ENCODE data around the gene CDC16.
A peak's percentile ranks its signal among the peaks of the same experiment; 100 is the strongest.
"Not testable (repeated sequence)": the region's sequence is repeated elsewhere in the genome, so short reads cannot be mapped to it uniquely, and the experiment has no call there.

CDC16 gene

DNA sequence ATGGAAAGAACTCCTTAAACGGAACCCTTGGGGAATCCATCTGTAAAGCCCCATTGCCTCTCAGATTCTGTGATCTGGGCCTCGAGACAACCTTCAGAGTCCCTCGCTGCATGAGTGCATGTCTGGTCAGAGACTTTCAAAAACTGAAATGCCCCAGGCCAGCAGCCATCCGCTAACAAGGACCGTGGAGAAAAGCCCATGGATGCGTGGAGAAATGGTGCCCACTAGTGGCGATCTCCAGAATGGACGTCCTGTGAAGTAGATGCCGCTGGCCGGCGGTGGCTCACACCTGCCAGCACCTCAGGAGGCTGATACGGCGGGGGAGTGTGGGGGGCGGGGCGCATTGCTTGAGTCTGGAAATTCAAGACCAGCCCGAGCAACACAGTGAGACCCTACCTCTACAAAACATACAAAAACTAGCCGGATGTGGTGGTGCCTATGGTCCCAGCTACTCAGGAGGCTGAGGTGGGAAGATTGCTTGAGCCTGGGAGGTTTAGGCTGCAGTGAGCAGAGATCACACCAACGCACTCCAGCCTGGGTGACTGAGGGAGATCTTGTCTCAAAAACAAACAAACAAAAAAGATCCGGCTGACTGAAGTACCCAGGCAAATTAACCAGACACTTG, 7.9 kb upstream of the CDC16 start:
- DNase-seq: peak; percentile 63 to 97 (median 88)
- intact Hi-C loops (cut with DNase I): loop anchor here (1.0 to 5.0 kb wide), 3 partner anchors 190 to 406 kb away; no protein-coding TSS in a partner anchor

DNA sequence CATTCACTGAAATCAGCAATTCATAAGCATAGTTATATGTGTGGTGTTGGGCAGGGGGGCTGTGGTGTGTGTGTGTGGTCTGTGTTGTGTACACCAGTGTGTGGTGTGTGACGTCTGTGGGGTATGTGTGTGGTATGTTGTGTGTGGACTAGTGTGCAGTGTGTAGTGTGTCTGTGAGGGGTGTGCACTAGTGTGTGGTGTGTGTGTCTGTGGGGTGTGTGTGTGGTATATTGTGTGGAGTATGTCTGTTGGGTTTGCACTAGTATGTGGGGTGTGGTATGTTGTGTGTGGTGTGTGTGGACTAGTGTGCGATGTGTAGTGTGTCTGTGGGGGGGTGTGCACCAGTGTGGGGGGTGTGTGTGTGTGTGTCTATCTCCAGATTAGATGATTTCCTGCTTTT, 7.2 kb upstream of the CDC16 start:
- no peak for DNase-seq
- intact Hi-C loops (cut with DNase I): loop anchor here (2.0 to 5.0 kb wide), 2 partner anchors 190 to 407 kb away; no protein-coding TSS in a partner anchor

DNA sequence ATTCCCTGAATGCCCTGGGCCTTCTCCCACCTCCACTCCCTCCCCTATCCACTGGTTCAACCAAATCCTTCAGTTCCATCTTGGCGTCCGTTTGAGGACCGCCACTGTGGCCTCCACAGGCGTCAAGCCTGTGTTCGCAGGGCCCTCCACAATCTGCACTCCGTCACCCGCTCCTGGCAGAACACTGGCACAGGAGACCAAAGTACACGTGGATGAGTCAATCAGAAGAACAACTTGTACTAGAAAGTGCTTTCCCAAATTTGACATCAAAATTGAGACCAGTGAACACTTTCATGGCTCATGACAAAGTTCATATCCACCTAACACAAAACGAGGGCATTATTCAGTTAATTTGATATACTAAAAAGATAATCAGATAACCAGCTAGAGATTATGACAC, 6.5 kb upstream of the CDC16 start:
- no peak for DNase-seq
- intact Hi-C loops (cut with DNase I): loop anchor here (5.0 kb wide), 1 partner anchor 191 kb away; no protein-coding TSS in a partner anchor

DNA sequence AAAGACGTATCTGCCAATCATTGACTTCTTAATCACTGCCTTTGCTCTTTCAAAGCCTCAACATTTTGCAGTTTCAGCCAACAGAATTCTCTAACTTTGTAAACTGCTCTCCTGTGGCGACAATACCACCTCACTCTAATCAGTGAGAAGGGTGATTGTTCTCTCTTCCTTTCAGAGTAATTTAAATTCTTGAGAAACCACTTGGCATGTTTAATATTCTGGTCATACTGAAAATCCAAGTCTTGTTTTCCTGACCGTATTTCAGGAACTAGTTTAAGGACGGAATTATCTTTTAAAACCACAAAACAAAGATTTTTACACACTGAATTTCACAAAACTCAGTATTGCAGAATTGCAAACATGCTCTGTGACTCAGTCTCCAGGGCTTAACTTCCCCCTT, 5.2 kb upstream of the CDC16 start:
- no peak for DNase-seq
- intact Hi-C loops (cut with DNase I): loop anchor here (5.0 kb wide), 1 partner anchor 192 kb away; no protein-coding TSS in a partner anchor

DNA sequence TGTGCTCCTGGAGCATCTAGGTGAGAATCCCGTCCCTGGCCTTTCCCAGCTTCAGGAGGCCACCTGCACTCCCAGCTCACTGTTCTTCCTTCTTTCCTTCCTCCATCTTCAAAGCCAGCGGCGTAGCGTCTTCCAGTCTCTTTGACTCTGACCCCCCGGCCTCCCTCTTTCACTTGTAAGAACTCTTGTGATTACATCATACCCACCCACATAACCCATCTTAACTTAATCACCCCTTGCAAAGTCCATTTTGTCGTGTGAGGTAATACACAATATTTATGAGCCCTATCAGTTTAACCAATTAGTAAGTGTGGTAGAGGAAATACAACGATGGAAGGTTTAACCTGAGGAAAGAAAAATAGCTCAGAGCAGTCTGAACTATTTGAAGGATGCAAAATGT, 4.6 kb upstream of the CDC16 start:
- DNase-seq: no peak
- intact Hi-C loops (cut with DNase I): no loop called here

DNA sequence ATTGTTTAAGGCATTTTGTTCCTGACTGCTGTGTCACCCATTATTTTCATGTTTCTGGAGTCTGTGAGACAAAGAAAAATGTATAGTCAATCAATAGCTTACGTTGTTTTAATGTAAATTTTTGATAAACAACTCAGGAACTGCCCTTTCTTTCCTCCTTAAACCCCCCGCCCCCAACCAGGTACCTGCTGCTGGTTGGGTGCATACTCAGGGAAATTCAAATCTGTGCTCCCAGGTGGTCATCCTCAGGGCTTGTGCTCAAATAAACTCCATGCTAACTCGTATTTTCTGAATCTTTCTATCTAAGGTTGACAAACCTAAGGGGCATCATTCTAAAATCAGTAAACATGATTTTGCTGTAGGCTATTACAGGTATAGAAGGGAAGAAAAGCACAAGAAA, 4.1 kb upstream of the CDC16 start:
- intact Hi-C loops (cut with DNase I): no loop called here
- DNase-seq: no peak

DNA sequence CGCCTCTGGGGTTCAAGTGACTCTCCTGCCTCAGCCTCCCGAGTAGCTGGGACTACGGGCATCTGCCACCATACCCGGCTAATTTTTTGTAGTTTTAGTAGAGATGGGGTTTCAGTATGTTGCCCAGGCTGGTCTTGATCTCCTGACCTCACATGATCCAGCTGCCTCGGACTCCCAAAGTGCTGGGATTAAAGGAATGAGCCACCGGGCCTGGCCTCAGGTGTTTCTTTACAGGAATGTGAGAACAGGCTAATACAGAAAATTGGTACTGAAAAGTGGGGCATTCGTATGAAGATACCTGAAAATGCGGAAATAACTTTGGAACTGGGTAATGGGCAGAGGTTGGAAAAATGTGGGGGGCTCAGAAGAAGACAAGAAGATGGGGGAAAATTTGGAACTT, 2.8 kb upstream of the CDC16 start:
- DNase-seq: no peak
- intact Hi-C loops (cut with DNase I): no loop called here

DNA sequence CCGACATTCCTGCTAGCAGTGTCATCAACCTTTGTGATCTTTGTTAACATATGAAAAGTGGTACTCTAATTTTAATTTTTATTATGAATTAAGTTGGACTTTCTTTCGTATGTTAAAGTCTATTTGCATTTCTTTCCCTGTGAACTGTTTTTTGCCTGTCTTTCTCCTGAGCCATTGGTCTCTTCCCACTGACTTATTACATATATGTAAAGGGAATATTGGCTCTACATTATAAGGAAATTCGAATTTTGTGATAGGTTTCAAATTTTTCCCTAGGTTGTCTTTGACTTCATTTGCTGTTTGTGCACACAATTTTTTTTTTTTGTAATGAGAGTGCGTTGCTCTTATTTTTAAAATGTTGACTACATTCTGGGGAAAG, 442 bp upstream of the CDC16 start:
- DNase-seq: no peak
- intact Hi-C loops (cut with DNase I): loop anchor here (1.0 kb wide), 1 partner anchor 47 kb away; the partner anchor contains the start of gene UPF3A

DNA sequence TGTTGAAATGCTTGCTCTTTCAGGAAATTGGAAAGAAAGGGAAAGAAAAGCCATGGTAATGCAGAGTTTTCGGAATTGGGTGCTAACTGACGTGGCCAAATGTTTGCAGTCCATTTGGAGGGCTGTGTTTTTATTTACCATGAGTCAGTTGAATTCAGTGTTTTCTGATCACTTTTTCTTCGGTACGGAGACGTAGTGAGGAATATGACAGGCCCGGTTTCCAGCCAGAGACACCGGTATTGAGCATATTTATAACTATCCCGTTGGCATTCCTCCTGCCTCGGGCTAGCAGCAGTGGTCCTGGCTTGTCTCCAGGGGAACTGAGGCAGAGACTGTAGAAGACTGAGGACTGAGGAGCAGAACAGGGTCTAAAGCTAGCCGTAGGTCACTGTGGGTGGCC, 1.0 kb downstream of the CDC16 start:
- intact Hi-C loops (cut with DNase I): no loop called here

DNA sequence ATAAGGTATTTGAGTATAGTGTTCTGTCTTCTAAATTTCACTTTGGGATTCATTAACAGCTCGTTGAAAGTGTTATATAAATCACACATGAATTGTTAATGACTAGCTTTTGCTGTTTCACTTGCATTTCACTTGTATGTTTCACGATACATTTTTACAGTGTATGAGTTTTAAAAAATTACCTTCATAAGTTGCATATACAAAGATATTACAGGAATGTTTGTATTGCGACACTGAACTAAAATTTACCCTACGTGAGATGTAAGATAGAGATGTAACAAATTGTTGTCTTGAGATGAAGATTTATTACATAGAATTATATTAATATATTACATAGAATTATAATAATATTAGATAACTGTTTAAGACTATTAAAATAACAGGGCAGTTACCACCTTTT, 1.5 kb downstream of the CDC16 start:
- intact Hi-C loops (cut with DNase I): no loop called here
- DNase-seq: no peak

More for the DNA sequence above, 1.0 kb downstream of the CDC16 start:
- DNase-seq: no peak

DNA sequence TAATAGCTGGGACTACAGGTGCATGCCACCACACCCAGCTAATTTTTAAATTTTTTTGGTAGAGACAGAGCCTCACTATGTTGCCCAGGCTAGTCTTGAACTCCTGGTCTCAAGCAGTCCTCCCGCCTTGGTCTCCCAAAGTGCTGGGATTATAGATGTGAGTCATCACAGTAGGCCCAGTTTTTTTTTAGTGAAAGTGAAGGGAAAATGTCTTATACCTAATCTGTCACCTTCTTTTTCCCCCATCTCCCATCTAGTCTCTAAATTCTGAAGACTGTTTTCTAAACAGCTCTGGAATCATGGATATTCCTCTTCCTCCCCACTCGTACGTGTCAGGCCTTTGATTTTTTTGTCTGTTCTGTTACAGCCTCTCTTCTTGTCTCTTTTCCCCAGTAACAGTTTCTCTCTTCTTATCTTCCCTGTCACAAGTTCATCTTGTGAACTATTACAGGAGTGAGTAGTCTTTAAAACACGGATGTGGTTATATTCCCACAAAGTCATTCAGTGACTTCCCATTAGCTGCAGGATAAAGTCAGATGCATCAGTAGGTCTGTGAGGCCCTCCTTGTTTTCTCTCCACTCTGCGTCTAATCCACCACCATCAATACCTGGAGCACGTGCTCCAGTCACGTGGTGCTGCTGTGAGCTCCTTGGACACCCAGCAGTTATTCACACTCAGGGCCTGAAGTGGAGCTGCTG, 2.9 kb downstream of the CDC16 start:
- intact Hi-C loops (cut with DNase I): no loop called here
- DNase-seq: no peak

DNA sequence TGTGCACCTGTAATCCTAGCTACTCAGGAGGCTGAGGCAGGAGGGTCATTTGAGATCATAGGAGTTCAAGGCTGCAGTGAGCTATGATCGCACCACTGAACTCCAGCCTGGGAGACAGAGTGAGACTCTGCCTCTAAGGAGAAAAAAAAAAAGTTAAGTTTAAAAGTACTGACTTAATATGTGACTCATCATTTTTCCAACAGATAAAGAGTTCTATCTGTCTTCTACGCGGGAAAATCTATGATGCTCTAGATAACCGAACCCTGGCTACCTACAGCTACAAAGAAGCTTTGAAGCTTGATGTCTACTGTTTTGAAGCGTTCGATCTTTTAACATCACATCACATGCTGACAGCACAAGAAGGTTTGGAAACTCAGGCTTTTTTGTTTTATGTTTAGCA, 7.2 kb downstream of the CDC16 start:
- intact Hi-C loops (cut with DNase I): no loop called here
- DNase-seq: no peak

DNA sequence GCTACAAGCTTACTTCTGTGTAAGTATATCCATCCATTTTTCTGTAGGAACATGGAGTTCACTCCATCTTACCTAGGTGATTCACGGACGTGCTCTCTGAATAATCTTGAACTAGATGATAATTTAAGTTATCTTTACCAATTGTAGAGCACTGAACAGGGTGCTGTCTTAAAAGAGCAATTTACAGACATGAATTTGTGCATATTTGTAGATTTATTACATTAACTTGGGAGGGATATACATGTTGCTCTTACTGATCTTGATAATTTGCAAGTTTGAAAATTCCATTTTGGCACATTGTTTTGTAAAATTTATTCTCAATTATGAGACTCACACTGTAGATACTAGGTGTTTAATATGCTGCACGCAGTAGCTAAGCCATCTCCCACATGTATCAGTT, 9.3 kb downstream of the CDC16 start:
- no peak for DNase-seq
- intact Hi-C loops (cut with DNase I): no loop called here

DNA sequence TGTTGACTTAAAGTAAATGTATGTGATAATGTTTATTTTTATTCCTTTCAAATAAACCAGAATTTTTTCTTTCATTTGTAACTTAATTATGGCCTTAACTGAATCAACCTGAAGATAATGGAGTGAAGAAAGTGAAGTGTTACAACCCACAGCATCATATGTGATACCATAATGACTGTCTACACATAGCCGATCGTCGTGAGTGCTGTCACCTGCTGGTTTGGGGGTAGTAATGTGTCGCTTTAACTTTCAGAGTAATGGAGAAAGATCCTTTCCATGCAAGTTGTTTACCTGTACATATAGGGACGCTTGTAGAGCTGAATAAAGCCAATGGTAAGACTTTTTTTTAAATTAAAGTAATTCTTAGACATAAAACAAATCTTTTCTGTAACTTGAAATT, 9.9 kb downstream of the CDC16 start:
- DNase-seq: no peak
- intact Hi-C loops (cut with DNase I): no loop called here

DNA sequence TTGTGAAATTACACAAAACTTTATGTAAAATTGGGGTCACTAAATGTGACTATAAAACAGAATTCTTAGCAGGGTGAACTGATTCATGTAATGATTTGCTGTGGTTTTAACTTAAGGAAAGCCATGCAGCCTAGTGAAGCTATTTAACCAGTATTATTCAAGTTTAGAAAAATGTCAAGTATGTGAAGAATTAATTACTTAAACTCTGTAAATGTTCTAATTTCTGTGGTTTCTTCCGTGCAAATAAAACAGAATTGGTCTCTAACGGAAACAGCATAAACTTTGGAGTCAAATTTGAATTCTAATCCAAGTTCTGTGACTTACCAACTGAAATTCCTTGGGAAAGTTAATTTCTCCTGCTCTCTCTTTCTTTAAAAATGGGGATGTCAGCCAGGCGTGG, 13.3 kb downstream of the CDC16 start:
- DNase-seq: no peak
- intact Hi-C loops (cut with DNase I): no loop called here

DNA sequence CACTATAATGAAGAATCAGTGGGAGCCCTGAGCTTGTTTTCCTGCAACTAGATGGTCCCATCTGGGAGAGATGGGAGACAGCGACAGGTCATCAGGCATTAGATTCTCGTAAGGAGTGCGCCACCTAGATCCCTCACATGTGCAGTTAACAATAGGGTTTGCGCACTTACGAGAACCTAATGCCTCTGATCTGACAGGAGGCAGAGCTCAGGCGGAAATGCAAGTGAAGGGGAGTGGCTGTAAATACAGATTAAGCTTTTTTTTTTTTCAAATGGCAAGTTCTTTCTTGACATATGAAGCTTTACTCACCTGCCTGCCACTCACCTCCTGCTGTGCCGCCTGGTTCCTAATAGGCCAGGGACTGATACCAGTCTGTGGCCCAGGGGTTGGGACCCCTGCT, 14.4 kb downstream of the CDC16 start:
- intact Hi-C loops (cut with DNase I): no loop called here
- no peak for DNase-seq

DNA sequence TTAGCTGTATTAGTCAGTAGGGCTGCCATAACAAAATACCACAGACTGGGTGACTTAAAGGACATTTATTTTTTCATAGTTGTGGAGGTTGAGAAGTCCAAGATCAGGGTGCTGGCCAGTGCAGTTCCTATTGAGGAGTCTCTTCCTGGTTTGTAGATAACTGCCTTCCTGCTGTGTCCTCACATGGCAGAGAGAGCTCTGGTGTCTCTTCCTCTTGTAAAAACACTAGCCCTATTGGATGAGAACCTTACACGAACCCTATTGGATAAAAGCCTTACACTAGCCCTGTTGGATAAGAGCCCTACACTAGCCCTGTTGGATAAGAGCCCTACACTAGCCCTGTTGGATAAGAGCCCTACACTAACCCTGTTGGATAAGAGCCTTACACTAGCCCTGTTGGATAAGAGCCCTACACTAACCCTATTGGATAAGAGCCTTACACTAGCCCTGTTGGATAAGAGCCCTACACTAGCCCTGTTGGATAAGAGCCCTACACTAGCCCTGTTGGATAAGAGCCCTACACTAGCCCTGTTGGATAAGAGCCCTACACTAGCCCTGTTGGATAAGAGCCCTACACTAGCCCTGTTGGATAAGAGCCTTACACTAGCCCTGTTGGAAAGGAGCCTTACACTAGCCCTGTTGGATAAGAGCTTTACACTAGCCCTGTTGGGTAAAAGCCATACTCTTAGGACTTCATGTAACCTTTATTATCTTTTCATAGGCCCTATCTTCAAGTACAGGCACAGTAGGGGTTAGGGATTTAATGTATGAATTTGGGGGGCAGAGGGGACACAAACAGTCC, 17.1 kb downstream of the CDC16 start:
- intact Hi-C loops (cut with DNase I); DNase-seq: not testable (repeated sequence)

DNA sequence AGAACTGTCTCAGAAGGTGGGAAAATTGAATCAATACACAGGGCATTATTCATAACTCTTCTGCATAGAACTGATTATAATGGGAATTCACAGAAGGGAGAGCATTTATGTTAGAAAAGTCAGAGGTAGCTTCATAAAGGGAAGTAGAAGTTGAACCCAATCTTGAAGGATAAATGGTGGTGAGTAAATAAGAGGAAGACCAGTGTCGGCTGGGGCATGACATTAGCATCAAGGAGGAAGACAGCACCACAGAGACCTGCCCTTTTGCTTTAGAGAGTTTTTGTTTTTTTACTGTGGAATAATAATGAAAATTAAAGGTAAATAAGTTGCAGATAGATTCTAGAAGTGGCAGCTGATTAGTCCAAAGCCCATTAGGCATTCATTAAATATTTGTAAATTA, 21.9 kb downstream of the CDC16 start:
- intact Hi-C loops (cut with DNase I): no loop called here
- no peak for DNase-seq

DNA sequence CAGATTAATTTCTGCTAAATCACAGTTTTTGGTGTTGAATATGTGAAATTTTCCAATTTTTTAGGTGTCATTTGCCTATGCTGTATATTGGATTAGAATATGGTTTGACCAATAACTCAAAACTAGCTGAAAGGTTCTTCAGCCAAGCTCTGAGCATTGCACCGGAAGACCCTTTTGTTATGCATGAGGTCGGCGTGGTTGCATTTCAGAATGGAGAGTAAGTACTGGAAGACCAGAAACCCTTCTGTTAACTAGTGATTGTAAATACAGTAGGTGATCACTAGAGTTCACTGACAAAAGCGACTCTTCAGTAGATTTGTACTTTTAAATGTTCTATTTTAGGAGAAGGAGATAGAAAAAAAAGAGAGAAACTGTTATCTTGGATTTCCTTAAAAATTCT, 22.3 kb downstream of the CDC16 start:
- DNase-seq: no peak
- intact Hi-C loops (cut with DNase I): no loop called here

DNA sequence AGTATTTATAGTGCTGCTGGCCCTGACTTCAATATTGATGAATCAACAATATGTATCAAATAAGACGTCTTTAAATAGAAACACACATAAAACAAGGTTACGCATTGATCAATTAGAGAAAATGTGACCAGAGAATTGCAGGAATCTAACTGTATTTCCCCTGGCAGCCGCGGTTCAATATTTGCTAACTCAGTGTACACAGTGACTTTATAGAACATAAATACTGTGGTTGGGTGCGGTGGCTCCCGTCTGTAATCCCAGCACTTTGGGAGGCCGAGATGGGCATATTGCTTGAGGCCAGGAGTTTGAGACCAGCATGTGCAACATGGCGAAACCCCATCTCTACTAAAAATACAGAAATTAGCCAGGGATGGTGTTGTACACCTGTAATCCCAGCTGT, 23.9 kb downstream of the CDC16 start:
- intact Hi-C loops (cut with DNase I): no loop called here
- DNase-seq: no peak

DNA sequence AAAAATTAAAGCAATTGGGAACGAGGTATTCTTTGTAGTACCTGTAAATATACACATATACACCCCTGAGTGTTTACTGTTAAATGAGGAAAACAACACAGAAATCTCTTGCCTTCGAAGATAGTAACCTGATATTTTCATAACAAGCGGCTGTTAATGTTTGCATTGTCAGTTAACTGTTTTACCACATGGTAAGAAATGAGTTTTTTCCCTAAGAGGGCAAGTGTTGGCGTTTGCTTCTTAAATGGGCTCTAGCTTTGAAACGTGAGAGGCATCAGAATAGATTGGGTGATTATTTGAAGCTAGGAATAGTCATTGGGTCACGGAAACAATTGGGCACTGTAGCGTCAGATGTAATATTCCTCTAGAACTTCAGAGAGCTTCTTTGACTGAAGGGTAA, 24.7 kb downstream of the CDC16 start:
- no peak for DNase-seq

DNA sequence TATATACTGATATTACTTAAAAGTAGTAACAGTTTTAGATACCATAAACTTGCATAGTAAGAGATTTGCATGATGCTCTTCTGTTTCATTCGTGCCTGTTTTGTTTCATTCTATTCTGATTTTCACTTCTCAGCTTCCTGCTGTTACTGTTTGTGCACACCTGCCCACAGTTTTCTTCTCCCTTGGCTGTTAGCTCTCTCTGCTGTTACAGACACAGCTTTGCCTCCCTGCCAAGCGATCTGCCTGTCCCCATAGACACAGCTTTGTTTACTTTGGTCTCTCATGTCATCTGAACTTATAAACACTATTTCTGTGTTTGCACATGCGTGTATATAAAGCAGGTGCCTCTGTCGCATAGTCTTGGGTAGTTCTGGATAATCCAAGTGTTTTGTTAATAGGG, 25.3 kb downstream of the CDC16 start:
- DNase-seq: no peak

More for the DNA sequence above, 24.7 kb downstream of the CDC16 start:
- intact Hi-C loops (cut with DNase I): no loop called here

More for the DNA sequence above, 25.3 kb downstream of the CDC16 start:
- intact Hi-C loops (cut with DNase I): no loop called here

Measured in posterior cingulate gyrus (tissue), 11 donors.